HepG2 (cell line): ENCODE results near the gene IQSEC1. TPM values are rescaled to one million over a fixed set of nuclear protein-coding genes. Genes with fewer than 3 reads are reported as not detected.

Source experiments
- ARNT2 ChIP-seq: sonication (generic); formaldehyde crosslinking; IDR thresholded peaks from 2 replicates; pipeline ENCODE4 v1.8.0; 2022; ENCODE audit warnings: mild to moderate bottlenecking, low read depth, missing genetic modification reagents, moderate library complexity
- CBX1 ChIP-seq: IDR thresholded peaks from one replicate; pipeline ENCODE4 v1.6.1; 2016; ENCODE audit warnings: antibody characterized with exemption, low read depth
- MEIS2 ChIP-seq: sonication (generic); formaldehyde crosslinking; IDR thresholded peaks from 2 replicates; pipeline ENCODE4 v1.9.0; 2021; ENCODE audit warnings: mild to moderate bottlenecking, missing genetic modification reagents
- NCOR1 ChIP-seq: fragments of 200-600 bp; sonication (generic); IDR thresholded peaks from 2 replicates; pipeline ENCODE4 v1.7.0; 2017; ENCODE audit warnings: antibody characterized with exemption, low read length, borderline replicate concordance
- RFX3 ChIP-seq: IDR thresholded peaks from 2 replicates; pipeline ENCODE4 v1.6.1; 2016; ENCODE audit warnings: missing biosample characterization, missing genetic modification reagents
- STAG1 ChIP-seq: sonication (generic); formaldehyde crosslinking; IDR thresholded peaks from 2 replicates; pipeline ENCODE4 v1.4.0; 2020; ENCODE audit warnings: missing genetic modification reagents
- TEAD3 ChIP-seq: optimal IDR thresholded peaks from 2 replicates; pipeline ENCODE3; 2016; ENCODE audit warnings: borderline replicate concordance
- TRIM24 ChIP-seq: sonication (generic); formaldehyde crosslinking; IDR thresholded peaks from 2 replicates; pipeline ENCODE4 v1.8.0; 2022; ENCODE audit warnings: mild to moderate bottlenecking, missing genetic modification reagents
- ZNF235 ChIP-seq: sonication (generic); formaldehyde crosslinking; IDR thresholded peaks from 2 replicates; pipeline ENCODE4 v1.8.1; 2023; ENCODE audit warnings: mild to moderate bottlenecking, missing genetic modification reagents, borderline replicate concordance
- ZNF263 ChIP-seq: sonication (generic); formaldehyde crosslinking; IDR thresholded peaks from 2 replicates; pipeline ENCODE4 v1.4.0; 2020; ENCODE audit warnings: missing genetic modification reagents
- ZNF564 ChIP-seq: sonication (generic); formaldehyde crosslinking; IDR thresholded peaks from 2 replicates; pipeline ENCODE4 v1.8.1; 2023; ENCODE audit warnings: mild to moderate bottlenecking, missing genetic modification reagents
- ZNF605 ChIP-seq: sonication (generic); formaldehyde crosslinking; IDR thresholded peaks from 2 replicates; pipeline ENCODE4 v1.8.0; 2022; ENCODE audit warnings: mild to moderate bottlenecking, missing genetic modification reagents
- ZNF709 ChIP-seq: sonication (generic); formaldehyde crosslinking; IDR thresholded peaks from 2 replicates; pipeline ENCODE4 v1.5.0; 2020; ENCODE audit warnings: mild to moderate bottlenecking, missing genetic modification reagents
- ZNF777 ChIP-seq: sonication (generic); formaldehyde crosslinking; IDR thresholded peaks from 2 replicates; pipeline ENCODE4 v1.4.0; 2020; ENCODE audit warnings: missing genetic modification reagents
- ZNF841 ChIP-seq: sonication (generic); formaldehyde crosslinking; IDR thresholded peaks from 2 replicates; pipeline ENCODE4 v1.8.1; 2023; ENCODE audit warnings: missing genetic modification reagents, borderline replicate concordance
- polyA plus RNA-seq, 8 experiments: library from polyadenylated mRNA; depleted of rRNA in 3 of 8; stranded (reverse) in 7 of 8; unstranded in 1 of 8; fragments of >200 nt; fragmentation: Illumina TruSeq in 4 of 8; extraction: Trizol in 4 of 8; gene quantifications; 2 replicates each; pipeline versions ENCODE4 v1.2.1 to v1.2.3, GENCODE V29; 2011 to 2016; ENCODE audit warnings: low read depth in 4 of 8, missing spikeins in 1 of 8, mixed read lengths in 1 of 8; ENCODE audit not compliant: insufficient read depth in 1 of 8
- total RNA-seq, 5 experiments: library from RNA; depleted of rRNA; stranded (reverse); fragments of >200 nt; fragmentation: Illumina TruSeq; extraction: Trizol; gene quantifications; 2 replicates each; pipeline ENCODE4 v1.2.3, GENCODE V29; 2016; ENCODE audit warnings: low read depth in 1 of 5
- TF ChIP-seq, protein P1 (sequence below): sonication (generic); formaldehyde crosslinking; IDR thresholded peaks from 2 replicates; pipeline ENCODE4 v1.4.0; 2020; ENCODE audit warnings: mild to moderate bottlenecking, low read depth, missing genetic modification reagents
- TF ChIP-seq, protein P2 (sequence below): sonication (generic); formaldehyde crosslinking; conservative IDR thresholded peaks from 2 replicates; pipeline ENCODE4 v1.4.0; 2020; ENCODE audit warnings: mild to moderate bottlenecking, missing genetic modification reagents, moderate library complexity
- TF ChIP-seq, protein P3 (sequence below): sonication (generic); formaldehyde crosslinking; IDR thresholded peaks from one replicate; pipeline ENCODE4 v1.5.1; 2020; ENCODE audit warnings: mild to moderate bottlenecking, missing genetic modification reagents; ENCODE audit errors: not compliant biosample characterization

Gene IQSEC1
- total and polyA plus RNA-seq, 2 of the 13 experiments (the other 11 are each of a cell fraction or from before 2014, with no cell fraction given) = 17.4 to 20.2 TPM

DNA sequence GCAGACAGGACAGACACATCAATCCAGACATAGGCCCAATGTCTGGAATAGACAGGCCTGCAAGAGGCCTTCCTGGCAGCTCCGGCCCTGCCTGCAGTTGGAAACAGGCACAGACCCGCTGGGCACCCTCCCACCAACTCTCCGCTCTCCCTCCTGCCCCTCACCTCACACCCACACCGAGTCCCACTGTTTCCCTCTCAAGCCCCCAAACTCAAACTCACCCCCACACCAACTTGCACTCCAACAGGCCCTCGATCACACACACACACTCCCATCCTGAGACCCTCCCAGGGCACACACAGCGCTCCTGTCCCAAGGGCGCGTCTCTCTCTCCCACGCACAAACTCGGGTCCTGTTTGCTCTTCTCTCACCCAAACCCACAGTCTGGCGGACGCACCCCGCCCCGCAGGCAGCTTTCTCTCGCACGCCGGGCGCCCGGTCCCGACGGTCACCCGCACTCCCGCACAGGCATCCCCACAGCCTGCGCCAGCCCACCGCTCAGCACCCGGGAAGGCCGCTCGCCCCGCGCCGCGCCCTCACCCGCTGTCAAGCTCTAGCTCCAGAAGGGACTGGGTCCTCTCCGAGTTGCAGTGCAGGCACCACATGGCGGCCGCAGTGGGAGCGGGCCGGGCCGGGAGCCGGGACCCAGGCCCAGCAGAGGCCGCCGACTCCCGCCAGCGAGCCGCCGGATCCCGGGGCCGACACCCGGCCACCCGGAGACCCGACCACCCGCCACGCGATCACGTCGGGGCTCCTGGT is 106.2 kb downstream of the IQSEC1 start (continued):
- TF ChIP-seq, protein P1, sequence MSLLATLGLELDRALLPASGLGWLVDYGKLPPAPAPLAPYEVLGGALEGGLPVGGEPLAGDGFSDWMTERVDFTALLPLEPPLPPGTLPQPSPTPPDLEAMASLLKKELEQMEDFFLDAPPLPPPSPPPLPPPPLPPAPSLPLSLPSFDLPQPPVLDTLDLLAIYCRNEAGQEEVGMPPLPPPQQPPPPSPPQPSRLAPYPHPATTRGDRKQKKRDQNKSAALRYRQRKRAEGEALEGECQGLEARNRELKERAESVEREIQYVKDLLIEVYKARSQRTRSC (CRISPR knock-in tag) = no peak
- TF ChIP-seq ZNF777 (CRISPR knock-in tag) = peak; percentile 62; the same call in 1 of the 2 replicates
- no peak for TF ChIP-seq ZNF235
- TF ChIP-seq RFX3 (CRISPR knock-in tag) = no peak
- TF ChIP-seq ZNF709 (CRISPR knock-in tag) = 0 out of 2 replicates have a peak, but pooled peaks have one; percentile 23
- TF ChIP-seq, protein P2, sequence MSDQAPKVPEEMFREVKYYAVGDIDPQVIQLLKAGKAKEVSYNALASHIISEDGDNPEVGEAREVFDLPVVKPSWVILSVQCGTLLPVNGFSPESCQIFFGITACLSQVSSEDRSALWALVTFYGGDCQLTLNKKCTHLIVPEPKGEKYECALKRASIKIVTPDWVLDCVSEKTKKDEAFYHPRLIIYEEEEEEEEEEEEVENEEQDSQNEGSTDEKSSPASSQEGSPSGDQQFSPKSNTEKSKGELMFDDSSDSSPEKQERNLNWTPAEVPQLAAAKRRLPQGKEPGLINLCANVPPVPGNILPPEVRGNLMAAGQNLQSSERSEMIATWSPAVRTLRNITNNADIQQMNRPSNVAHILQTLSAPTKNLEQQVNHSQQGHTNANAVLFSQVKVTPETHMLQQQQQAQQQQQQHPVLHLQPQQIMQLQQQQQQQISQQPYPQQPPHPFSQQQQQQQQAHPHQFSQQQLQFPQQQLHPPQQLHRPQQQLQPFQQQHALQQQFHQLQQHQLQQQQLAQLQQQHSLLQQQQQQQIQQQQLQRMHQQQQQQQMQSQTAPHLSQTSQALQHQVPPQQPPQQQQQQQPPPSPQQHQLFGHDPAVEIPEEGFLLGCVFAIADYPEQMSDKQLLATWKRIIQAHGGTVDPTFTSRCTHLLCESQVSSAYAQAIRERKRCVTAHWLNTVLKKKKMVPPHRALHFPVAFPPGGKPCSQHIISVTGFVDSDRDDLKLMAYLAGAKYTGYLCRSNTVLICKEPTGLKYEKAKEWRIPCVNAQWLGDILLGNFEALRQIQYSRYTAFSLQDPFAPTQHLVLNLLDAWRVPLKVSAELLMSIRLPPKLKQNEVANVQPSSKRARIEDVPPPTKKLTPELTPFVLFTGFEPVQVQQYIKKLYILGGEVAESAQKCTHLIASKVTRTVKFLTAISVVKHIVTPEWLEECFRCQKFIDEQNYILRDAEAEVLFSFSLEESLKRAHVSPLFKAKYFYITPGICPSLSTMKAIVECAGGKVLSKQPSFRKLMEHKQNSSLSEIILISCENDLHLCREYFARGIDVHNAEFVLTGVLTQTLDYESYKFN (CRISPR knock-in tag) = no peak
- TF ChIP-seq TEAD3 (CRISPR knock-in tag) = no peak
- TF ChIP-seq ZNF605 = no peak
- no peak for TF ChIP-seq STAG1
- peak; percentile 24; the same call in 1 of the 2 replicates for TF ChIP-seq MEIS2
- TF ChIP-seq ZNF841 (CRISPR knock-in tag) = no peak
- TF ChIP-seq NCOR1 = no peak
- peak; percentile 75 for TF ChIP-seq ARNT2 (CRISPR knock-in tag)
- TF ChIP-seq ZNF263 (CRISPR knock-in tag) = no peak
- TF ChIP-seq, protein P3, sequence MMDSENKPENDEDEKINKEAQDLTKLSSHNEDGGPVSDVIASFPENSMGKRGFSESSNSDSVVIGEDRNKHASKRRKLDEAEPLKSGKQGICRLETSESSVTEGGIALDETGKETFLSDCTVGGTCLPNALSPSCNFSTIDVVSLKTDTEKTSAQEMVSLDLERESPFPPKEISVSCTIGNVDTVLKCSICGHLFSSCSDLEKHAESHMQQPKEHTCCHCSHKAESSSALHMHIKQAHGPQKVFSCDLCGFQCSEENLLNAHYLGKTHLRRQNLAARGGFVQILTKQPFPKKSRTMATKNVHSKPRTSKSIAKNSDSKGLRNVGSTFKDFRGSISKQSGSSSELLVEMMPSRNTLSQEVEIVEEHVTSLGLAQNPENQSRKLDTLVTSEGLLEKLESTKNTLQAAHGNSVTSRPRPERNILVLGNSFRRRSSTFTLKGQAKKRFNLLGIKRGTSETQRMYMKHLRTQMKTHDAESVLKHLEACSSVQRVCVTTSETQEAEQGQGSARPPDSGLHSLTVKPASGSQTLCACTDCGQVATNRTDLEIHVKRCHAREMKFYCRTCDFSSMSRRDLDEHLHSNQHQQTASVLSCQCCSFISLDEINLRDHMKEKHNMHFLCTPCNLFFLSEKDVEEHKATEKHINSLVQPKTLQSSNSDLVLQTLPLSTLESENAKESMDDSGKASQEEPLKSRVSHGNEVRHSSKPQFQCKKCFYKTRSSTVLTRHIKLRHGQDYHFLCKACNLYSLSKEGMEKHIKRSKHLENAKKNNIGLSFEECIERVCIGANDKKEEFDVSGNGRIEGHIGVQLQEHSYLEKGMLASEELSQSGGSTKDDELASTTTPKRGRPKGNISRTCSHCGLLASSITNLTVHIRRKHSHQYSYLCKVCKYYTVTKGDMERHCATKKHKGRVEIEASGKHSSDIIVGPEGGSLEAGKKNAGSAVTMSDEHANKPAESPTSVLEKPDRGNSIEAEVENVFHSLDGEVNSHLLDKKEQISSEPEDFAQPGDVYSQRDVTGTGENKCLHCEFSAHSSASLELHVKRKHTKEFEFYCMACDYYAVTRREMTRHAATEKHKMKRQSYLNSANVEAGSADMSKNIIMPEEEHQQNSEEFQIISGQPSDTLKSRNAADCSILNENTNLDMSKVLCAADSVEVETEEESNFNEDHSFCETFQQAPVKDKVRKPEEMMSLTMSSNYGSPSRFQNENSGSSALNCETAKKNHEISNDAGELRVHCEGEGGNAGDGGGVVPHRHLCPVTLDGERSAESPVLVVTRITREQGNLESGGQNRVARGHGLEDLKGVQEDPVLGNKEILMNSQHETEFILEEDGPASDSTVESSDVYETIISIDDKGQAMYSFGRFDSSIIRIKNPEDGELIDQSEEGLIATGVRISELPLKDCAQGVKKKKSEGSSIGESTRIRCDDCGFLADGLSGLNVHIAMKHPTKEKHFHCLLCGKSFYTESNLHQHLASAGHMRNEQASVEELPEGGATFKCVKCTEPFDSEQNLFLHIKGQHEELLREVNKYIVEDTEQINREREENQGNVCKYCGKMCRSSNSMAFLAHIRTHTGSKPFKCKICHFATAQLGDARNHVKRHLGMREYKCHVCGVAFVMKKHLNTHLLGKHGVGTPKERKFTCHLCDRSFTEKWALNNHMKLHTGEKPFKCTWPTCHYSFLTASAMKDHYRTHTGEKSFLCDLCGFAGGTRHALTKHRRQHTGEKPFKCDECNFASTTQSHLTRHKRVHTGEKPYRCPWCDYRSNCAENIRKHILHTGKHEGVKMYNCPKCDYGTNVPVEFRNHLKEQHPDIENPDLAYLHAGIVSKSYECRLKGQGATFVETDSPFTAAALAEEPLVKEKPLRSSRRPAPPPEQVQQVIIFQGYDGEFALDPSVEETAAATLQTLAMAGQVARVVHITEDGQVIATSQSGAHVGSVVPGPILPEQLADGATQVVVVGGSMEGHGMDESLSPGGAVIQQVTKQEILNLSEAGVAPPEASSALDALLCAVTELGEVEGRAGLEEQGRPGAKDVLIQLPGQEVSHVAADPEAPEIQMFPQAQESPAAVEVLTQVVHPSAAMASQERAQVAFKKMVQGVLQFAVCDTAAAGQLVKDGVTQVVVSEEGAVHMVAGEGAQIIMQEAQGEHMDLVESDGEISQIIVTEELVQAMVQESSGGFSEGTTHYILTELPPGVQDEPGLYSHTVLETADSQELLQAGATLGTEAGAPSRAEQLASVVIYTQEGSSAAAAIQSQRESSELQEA = no peak
- TF ChIP-seq ZNF564 (CRISPR knock-in tag) = 0 out of 2 replicates have a peak, but pooled peaks have one; percentile 24
- no peak for TF ChIP-seq CBX1
- no peak for TF ChIP-seq TRIM24 (CRISPR knock-in tag)
